Measurements from ENCODE around the gene TCIRG1.
A peak's percentile ranks its signal among the peaks of the same experiment; 100 is the strongest.

TCIRG1 gene

GRCh38 chr11:68017980-68018729 is 20.7 kb upstream of the TCIRG1 start:
- DNase-seq, result no peak

DNA sequence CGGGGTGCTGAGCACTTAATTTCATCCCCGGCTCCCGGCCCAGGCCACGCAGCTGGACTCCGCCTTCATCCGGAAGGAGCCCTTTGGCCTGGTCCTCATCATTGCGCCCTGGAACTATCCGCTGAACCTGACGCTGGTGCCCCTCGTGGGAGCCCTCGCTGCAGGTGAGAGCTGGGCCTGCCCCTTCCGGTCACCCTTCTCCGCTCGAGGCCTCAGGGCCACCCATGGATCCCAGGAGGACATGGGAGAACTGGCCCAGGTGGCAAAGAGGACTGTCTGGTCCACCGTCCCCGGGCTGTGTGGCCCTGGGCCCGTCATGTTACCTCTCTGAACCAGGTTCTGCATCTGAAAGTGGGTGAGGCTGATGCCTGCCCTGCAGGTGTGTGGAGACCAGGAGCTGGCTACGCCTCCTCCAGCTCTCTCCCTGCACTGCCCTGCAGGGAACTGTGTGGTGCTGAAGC is 20.1 kb upstream of the TCIRG1 start:
- DNase-seq, result no peak

- no peak for DNase-seq
Observed at GRCh38 chr11:68019486-68019885, 19.3 kb upstream of the TCIRG1 start.

DNA sequence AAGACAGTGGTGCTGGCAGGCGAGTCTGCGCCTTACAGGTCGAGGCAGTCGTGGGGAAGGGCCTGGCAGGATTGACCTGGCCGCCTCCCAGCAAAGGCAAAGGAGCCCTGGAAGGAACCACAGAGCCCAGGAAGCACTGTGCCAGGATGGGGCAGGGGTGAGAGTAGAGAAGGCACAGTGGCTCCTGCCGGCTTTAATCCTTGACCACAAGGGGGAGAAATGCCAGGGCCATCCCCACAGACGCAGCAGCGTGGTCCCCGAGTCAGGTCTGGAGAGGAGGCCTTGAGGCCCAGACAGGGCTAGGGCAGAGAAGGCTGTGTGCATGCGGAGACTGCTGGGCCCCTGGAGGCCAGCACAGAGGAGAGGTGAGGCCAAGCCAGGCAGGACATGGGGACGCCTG is 18.2 kb upstream of the TCIRG1 start:
- DNase-seq, result no peak

- no peak for DNase-seq
Observed at GRCh38 chr11:68021167-68021787, 17.5 kb upstream of the TCIRG1 start.

GRCh38 chr11:68022531-68022930 is 16.3 kb upstream of the TCIRG1 start:
- DNase-seq, result no peak

DNA sequence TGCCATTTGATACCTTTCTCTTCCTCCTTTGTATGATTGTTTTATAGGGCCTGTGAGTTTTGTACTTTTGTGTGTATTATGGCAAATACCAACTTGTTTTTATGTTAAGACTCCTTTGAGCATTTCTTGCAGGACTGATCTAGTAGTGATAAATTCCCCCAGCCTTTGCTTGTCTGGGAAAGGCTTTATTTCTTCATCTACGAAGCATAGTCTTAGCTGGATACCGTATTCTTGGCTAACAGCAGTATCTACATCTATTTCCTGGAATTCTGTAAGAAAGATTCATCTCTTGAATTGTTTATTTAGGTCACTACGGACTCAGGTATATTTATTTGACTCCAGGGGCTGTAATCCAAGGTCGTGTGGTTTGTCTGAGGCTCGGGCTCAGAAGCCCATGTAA is 14.3 kb upstream of the TCIRG1 start:
- no peak for DNase-seq

DNA sequence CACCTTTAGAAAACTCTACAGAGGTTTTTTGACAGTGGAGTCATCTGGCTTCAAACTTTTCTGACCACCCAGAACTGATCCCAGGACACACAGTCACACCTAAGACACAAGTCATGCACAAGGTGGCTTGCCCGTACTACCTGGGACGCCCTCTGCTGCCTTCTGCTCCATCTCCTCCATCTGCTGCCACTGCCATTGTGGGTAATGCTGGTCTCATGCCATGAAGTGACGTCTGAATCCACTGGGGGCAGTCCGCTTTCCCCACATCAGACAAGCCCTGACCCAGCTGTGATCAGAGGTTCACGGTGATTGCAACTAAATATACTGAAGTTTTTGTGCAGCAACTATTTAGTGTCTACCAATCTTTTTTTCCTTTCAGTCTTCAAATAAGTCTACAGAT is 13.8 kb upstream of the TCIRG1 start:
- DNase-seq, result no peak

DNA sequence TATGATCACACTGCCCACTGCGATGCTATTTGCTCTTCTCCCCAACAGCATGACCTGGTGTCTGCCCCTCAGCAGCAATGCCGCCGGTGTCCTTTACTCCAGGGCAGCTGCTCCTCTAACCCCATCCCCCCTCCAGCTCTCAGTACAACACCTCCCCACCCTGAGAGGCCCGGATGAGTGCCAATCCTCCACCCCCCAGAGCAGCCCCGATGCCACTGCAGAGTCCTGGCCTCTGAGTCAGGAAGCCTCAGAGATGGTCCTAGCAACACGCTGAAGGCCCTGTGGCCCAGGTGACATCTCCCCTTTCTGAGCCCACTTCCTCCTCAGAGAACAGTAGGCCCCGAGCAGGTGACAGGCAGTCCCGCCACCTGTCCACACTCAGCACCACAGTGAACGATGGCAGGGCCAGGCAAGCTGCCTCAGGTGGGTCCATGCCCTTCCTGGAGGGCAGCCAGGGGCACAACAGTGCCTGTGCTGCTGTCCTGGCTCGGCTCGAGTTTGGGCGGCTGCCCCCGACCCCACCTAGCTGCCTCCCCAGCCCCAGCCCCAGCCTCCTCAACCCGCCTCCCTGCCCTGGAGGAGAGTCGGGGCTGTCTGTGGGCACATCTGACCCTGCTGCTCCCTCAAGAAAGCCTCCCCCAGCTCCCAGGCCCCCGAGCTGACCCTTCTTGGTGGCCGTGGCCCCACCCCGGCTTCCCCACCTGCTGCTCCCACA is 12.3 kb upstream of the TCIRG1 start:
- no peak for DNase-seq

GRCh38 chr11:68027667-68028066 is 11.2 kb upstream of the TCIRG1 start:
- no peak for DNase-seq

GRCh38 chr11:68028802-68029545 is 9.9 kb upstream of the TCIRG1 start:
- DNase-seq, result no peak

GRCh38 chr11:68030318-68031143 is 8.3 kb upstream of the TCIRG1 start, which contains the start of gene NDUFS8:
NDUFS8 (plus strand) TSS chr11:68030681; CDS start chr11:68032152, 1,471 bp downstream.
- DNase-seq, result peak; percentile 96

- DNase-seq, result no peak
Observed at GRCh38 chr11:68031144-68031464, 7.7 kb upstream of the TCIRG1 start.

DNA sequence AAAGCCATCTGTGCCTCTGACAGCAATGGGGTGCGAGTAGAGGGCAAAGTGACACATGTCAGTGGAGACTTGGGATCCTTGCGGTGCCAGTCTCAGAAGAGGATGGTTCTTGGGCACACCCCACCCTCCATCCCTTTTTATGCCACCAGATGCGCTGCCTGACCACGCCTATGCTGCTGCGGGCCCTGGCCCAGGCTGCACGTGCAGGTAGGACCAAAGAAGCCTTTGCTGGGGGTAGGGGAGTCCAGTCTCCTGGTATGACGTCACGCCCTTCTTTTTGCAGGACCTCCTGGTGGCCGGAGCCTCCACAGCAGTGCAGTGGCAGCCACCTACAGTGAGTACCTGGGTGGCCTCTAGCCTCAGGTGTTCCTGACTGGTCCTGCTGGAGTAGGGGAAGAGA is 6.8 kb upstream of the TCIRG1 start:
- no peak for DNase-seq

GRCh38 chr11:68032997-68033707 is 5.7 kb upstream of the TCIRG1 start:
- DNase-seq, result no peak

GRCh38 chr11:68033708-68034045 is 5.1 kb upstream of the TCIRG1 start:
- DNase-seq, result no peak

DNA sequence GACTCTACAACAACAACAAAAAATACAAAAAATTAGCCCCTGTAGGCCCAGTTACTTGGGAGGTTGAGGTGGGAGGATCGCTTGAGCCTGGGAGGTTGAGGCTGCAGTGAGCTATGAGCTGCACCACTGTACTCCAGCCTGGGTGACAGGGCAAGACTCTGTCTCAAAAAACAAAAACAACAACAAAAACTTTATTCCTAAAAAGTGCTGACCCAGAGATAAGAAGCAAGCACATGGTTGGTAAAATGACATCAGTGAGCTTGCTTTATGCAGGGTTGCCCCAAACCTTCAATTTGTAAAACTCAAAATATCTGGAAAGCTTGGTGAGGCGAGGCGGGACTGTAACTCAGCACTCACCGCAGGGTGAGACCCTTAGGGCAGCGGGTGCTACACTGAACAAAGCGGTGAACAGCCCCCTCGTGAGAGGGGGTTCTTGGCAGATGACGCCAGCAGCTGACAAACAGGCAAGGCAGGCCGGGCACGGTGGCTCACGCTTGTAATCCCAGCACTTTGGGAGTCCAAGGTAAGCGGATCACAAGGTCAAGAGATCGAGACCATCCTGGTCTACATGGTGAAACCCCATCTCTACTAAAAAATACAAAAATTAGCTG is 3.5 kb upstream of the TCIRG1 start:
- DNase-seq, result no peak

- DNase-seq, result no peak
Observed at GRCh38 chr11:68036141-68036716, 2.6 kb upstream of the TCIRG1 start.

- DNase-seq, result no peak
Observed at GRCh38 chr11:68036717-68037239, 2.0 kb upstream of the TCIRG1 start.

DNA sequence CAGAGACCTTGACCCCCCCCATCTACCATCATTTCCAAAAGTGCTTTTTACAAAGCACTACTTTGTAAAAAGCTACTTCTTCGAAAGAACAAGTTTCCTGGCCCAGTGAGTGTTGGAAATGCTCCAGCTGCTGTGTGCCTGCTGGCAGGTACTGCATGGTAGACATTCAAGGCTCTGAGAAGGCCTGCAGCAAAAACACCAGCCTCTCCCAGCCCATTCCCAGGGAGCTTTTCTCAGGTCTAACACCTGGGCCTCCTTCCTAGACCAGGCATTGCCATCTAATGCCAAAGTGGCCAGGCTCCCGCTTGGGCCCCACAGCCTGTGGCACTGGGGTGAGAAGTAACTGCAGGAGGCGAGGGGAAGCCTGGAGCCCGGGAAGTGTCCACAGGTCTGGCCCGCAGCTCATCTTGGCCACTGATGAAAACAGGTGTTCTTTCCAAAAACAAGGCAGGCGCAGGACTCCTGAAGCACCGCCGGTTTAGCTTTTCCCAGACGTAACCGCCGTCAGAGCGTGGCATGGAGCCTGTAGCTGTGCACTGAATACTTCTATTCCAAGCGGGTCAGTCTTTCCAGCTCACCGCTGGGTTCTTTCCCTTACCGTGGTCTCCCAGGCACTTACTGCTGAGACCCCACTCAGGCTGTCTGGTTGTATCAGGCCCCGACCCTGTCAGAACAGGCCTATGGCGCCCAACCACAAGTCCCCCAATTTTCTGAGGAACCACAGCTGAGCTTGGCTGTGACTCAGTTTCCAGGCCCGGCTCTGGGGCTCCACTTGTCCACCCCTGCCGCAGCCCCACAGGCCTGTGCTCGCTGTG is 1.2 kb upstream of the TCIRG1 start:
- DNase-seq, result no peak

Data from GDM1 (cell line).